Sigmoid colon (tissue), 4 donors: ENCODE data around the gene ZDHHC20.

Experiments used
- CTCF ChIP-seq, 4 experiments: fragments of 450-650 bp in 3 of 4; fragments of 200-600 bp in 1 of 4; IDR thresholded peaks; one replicate each; pipeline ENCODE4 v1.5.1; 2016 to 2019; ENCODE audit warnings: antibody characterized with exemption in 4 of 4, mild to moderate bottlenecking in 3 of 4, moderate library complexity in 2 of 4
- EP300 ChIP-seq, 4 donors: sonication (generic); formaldehyde crosslinking; IDR thresholded peaks; one replicate each; pipeline ENCODE4 v1.6.1; 2017; ENCODE audit warnings: antibody characterized with exemption in 4 of 4
- POLR2A ChIP-seq, 2 donors: fragments of 450-650 bp; IDR thresholded peaks; one replicate each; pipeline ENCODE4 v1.6.1; 2016; ENCODE audit warnings: antibody characterized with exemption in 2 of 2, mild to moderate bottlenecking in 2 of 2, moderate library complexity in 2 of 2

- TF ChIP-seq CTCF (IDR thresholded peaks at IDR 0.05) = no peak
- TF ChIP-seq EP300 (IDR thresholded peaks at IDR 0.05) = no peak
- no peak for TF ChIP-seq POLR2A (IDR thresholded peaks at IDR 0.05)
Measured at GRCh38 chr13:21429211-21429610, 29.9 kb downstream of the ZDHHC20 start.
